ENCODE measurements around the gene MFAP4.

The MFAP4 gene

GRCh38 chr17:19411631-19412030 is 24.6 kb upstream of the MFAP4 start:
- TF ChIP-seq YY1 (IDR thresholded peaks at IDR 0.05; ENCODE audit: low read depth) (no peak), EP300 (IDR thresholded peaks at IDR 0.05; ENCODE audit: borderline replicate concordance) (no peak), USF1 (IDR thresholded peaks at IDR 0.05) (no peak), EGR1 (IDR thresholded peaks at IDR 0.05) (no peak), CEBPB (IDR thresholded peaks at IDR 0.05) (no peak), ZBTB7A (IDR thresholded peaks at IDR 0.05; ENCODE audit: low read depth) (no peak), TEAD4 (IDR thresholded peaks at IDR 0.05) (no peak), TCF12 (IDR thresholded peaks at IDR 0.05; ENCODE audit: low read depth) (no peak)

- TF ChIP-seq EGR1 (IDR thresholded peaks at IDR 0.05) (no peak), MAX (IDR thresholded peaks at IDR 0.05) (no peak)
Measured at GRCh38 chr17:19410875-19411620, 24.1 kb upstream of the MFAP4 start, which contains the start of gene RNF112. TSS of gene RNF112 (plus strand) at chr17:19411232. CDS start at chr17:19411409, 177 bp downstream.

GRCh38 chr17:19410091-19410490 is 23.1 kb upstream of the MFAP4 start:
- TF ChIP-seq EGR1 (IDR thresholded peaks at IDR 0.05) (no peak), MAX (IDR thresholded peaks at IDR 0.05) (no peak), CREB1 (IDR thresholded peaks at IDR 0.05; ENCODE audit: low read depth) (no peak), USF1 (IDR thresholded peaks at IDR 0.05) (no peak), TCF12 (IDR thresholded peaks at IDR 0.05; ENCODE audit: low read depth) (no peak), TAF1 (IDR thresholded peaks at IDR 0.05; ENCODE audit: low read depth) (no peak), CEBPB (IDR thresholded peaks at IDR 0.05) (no peak), REST (IDR thresholded peaks at IDR 0.05; ENCODE audit: low read depth) (no peak), TEAD4 (IDR thresholded peaks at IDR 0.05) (no peak)

- no peak for TF ChIP-seq ZBTB7A (IDR thresholded peaks at IDR 0.05; ENCODE audit: low read depth)
- no peak for TF ChIP-seq TEAD4 (IDR thresholded peaks at IDR 0.05)
- no peak for TF ChIP-seq USF1 (IDR thresholded peaks at IDR 0.05)
- TF ChIP-seq YY1 (IDR thresholded peaks at IDR 0.05; ENCODE audit: low read depth), result no peak
- no peak for TF ChIP-seq EGR1 (IDR thresholded peaks at IDR 0.05)
- no peak for TF ChIP-seq CEBPB (IDR thresholded peaks at IDR 0.05)
- no peak for TF ChIP-seq TAF1 (IDR thresholded peaks at IDR 0.05; ENCODE audit: low read depth)
- no peak for TF ChIP-seq REST (IDR thresholded peaks at IDR 0.05; ENCODE audit: low read depth)
- no peak for TF ChIP-seq TCF12 (IDR thresholded peaks at IDR 0.05; ENCODE audit: low read depth)
- no peak for TF ChIP-seq MAX (IDR thresholded peaks at IDR 0.05)
Measured at GRCh38 chr17:19409509-19409908, 22.5 kb upstream of the MFAP4 start.

- TF ChIP-seq ZBTB7A (IDR thresholded peaks at IDR 0.05; ENCODE audit: low read depth) (no peak), TAF1 (IDR thresholded peaks at IDR 0.05; ENCODE audit: low read depth) (no peak), EGR1 (IDR thresholded peaks at IDR 0.05) (no peak), FOXM1 (IDR thresholded peaks at IDR 0.05; ENCODE audit: borderline replicate concordance, low read depth) (no peak), CEBPB (IDR thresholded peaks at IDR 0.05) (no peak), YY1 (IDR thresholded peaks at IDR 0.05; ENCODE audit: low read depth) (no peak), TCF12 (IDR thresholded peaks at IDR 0.05; ENCODE audit: low read depth) (no peak), REST (IDR thresholded peaks at IDR 0.05; ENCODE audit: low read depth) (no peak), MAX (IDR thresholded peaks at IDR 0.05) (no peak), EP300 (IDR thresholded peaks at IDR 0.05; ENCODE audit: borderline replicate concordance) (no peak), CREB1 (IDR thresholded peaks at IDR 0.05; ENCODE audit: low read depth) (no peak), USF1 (IDR thresholded peaks at IDR 0.05) (no peak), NFIC (IDR thresholded peaks at IDR 0.05) (no peak), TEAD4 (IDR thresholded peaks at IDR 0.05) (no peak), RAD21 (IDR thresholded peaks at IDR 0.05; ENCODE audit: low read depth) (no peak)
Measured at GRCh38 chr17:19409066-19409465, 22.1 kb upstream of the MFAP4 start.
